B cell (primary cell): Measurements from ENCODE around the gene RNASE8. TPM values are rescaled to one million over a fixed set of nuclear protein-coding genes. Genes with fewer than 3 reads are reported as not detected.
A peak's percentile ranks its signal among the peaks of the same experiment; 100 is the strongest.

Experiments used
- ATAC-seq: fragments of 200-7000 bp; cut with Tn5 transposase; one replicate; pipeline ENCODE4 v1.10.0; 2021; ENCODE audit warnings: low read depth, mild to moderate bottlenecking, moderate number of reproducible peaks, moderate library complexity
- CTCF ChIA-PET: fragments of 350-600 bp; sonication (Branson Sonifier 250); formaldehyde crosslinking; loops from one replicate; lab custom pipeline; 2021; ENCODE audit warnings: antibody characterized with exemption, inconsistent platforms; lab: Charles Lee
- POLR2A ChIA-PET: fragments of 350-600 bp; sonication (Branson Sonifier 250); formaldehyde crosslinking; loops from one replicate; lab custom pipeline; 2021; ENCODE audit warnings: antibody characterized with exemption; lab: Charles Lee
- DNase-seq: peaks from one replicate; pipeline ENCODE4 v3.0.0; 2013
- H2AFZ ChIP-seq: 2 replicates; pipeline ENCODE4 v1.6.1; 2012; ENCODE audit warnings: mild to moderate bottlenecking, low read depth, low read length; ENCODE audit not compliant: insufficient read depth, poor library complexity, severe bottlenecking
- H3K27ac ChIP-seq, 2 donors: 1 replicate in 1 of 2; 2 replicates in 1 of 2; pipeline ENCODE4 v1.5.1; 2012 to 2013; ENCODE audit warnings: low read length in 2 of 2, mild to moderate bottlenecking in 2 of 2, moderate library complexity in 1 of 2
- H3K27me3 ChIP-seq, 4 experiments: fragments of 200-600 bp in 1 of 4; sonication (generic) in 1 of 4; replicated peaks in 1 of 4; 1 replicate in 2 of 4; 2 replicates in 2 of 4; pipeline versions ENCODE4 v1.6.1 to v1.7.0; 2013 to 2016; ENCODE audit warnings: low read length in 3 of 4, mild to moderate bottlenecking in 2 of 4, mixed read lengths in 1 of 4, moderate library complexity in 1 of 4; ENCODE audit not compliant: insufficient read depth in 4 of 4, control insufficient read depth in 3 of 4; ENCODE audit errors: control extremely low read depth in 1 of 4
- H3K36me3 ChIP-seq, 2 experiments: replicated peaks in 1 of 2; 1 replicate in 1 of 2; 2 replicates in 1 of 2; pipeline versions ENCODE4 v1.6.1 to v1.7.1; 2013; ENCODE audit warnings: low read length in 1 of 2; ENCODE audit not compliant: insufficient read depth in 2 of 2, control insufficient read depth in 1 of 2; ENCODE audit errors: control extremely low read depth in 1 of 2, extremely low read depth in 1 of 2
- H3K4me1 ChIP-seq, 2 donors: fragments of 200-600 bp in 1 of 2; sonication (generic) in 1 of 2; 1 replicate in 1 of 2; 2 replicates in 1 of 2; pipeline versions ENCODE4 v1.5.1 to v1.6.1; 2013 to 2017; ENCODE audit warnings: low read length in 2 of 2; ENCODE audit not compliant: control insufficient read depth in 2 of 2, insufficient read depth in 2 of 2
- H3K4me2 ChIP-seq: replicated peaks from 2 replicates; pipeline ENCODE3; 2012; ENCODE audit warnings: mild to moderate bottlenecking, low read depth, low read length; ENCODE audit not compliant: poor library complexity, severe bottlenecking
- H3K4me3 ChIP-seq, 5 experiments: fragments of 200-600 bp in 1 of 5; sonication (generic) in 1 of 5; 1 replicate in 3 of 5; 2 replicates in 2 of 5; pipeline versions ENCODE4 v1.5.1 to v1.7.0; 2011 to 2016; ENCODE audit warnings: low read length in 4 of 5, mild to moderate bottlenecking in 4 of 5, low read depth in 2 of 5, control low read depth in 1 of 5, moderate library complexity in 1 of 5; ENCODE audit not compliant: insufficient read depth in 1 of 5; ENCODE audit errors: control extremely low read depth in 1 of 5, extremely low read depth in 1 of 5
- H3K79me2 ChIP-seq: fragments of 200-600 bp; sonication (generic); one replicate; pipeline ENCODE4 v1.6.0; 2016; ENCODE audit warnings: low read length; ENCODE audit not compliant: control insufficient read depth, insufficient read depth
- H3K9ac ChIP-seq: fragments of 200-600 bp; sonication (generic); 2 replicates; pipeline ENCODE4 v1.6.1; 2017; ENCODE audit warnings: mild to moderate bottlenecking, low read length, moderate library complexity
- H3K9me3 ChIP-seq, 3 donors: one replicate each; pipeline versions ENCODE4 v1.6.1 to v1.7.1; 2013; ENCODE audit warnings: low read length in 2 of 3; ENCODE audit not compliant: control insufficient read depth in 2 of 3, insufficient read depth in 1 of 3; ENCODE audit errors: control extremely low read depth in 1 of 3
- H4K20me1 ChIP-seq: 2 replicates; pipeline ENCODE4 v1.6.0; 2012; ENCODE audit warnings: mild to moderate bottlenecking, low read length; ENCODE audit not compliant: insufficient read depth, control insufficient read depth, poor library complexity, severe bottlenecking
- H3K27ac Mint-ChIP-seq: one replicate; pipeline ENCODE4 v1.8.0; 2021; ENCODE audit warnings: mixed read lengths
- H3K27me3 Mint-ChIP-seq: one replicate; pipeline ENCODE4 v1.8.0; 2021; ENCODE audit warnings: mixed read lengths
- H3K4me1 Mint-ChIP-seq: one replicate; pipeline ENCODE4 v1.8.0; 2021; ENCODE audit warnings: mixed read lengths
- H3K4me3 Mint-ChIP-seq: one replicate; pipeline ENCODE4 v1.8.0; 2021; ENCODE audit warnings: mixed read lengths
- H3K9me3 Mint-ChIP-seq: one replicate; pipeline ENCODE4 v1.8.0; 2022; ENCODE audit warnings: mixed read lengths; ENCODE audit not compliant: insufficient read depth
- CTCF ChIP-seq: fragments of 200-600 bp; IDR thresholded peaks from one replicate; pipeline ENCODE4 v1.8.0; 2022; ENCODE audit warnings: antibody characterized with exemption, mild to moderate bottlenecking
- EZH2 ChIP-seq: IDR thresholded peaks from 2 replicates; pipeline ENCODE4 v1.6.1; 2012; ENCODE audit warnings: borderline replicate concordance, low read depth, mild to moderate bottlenecking, moderate library complexity, low read length; ENCODE audit not compliant: insufficient read depth, poor library complexity, severe bottlenecking
- WGBS: methylation state at CpG from one replicate; pipeline ENCODE4 v1.1.5; 2013; ENCODE audit warnings: missing lambda C conversion rate; ENCODE audit not compliant: insufficient coverage; 5-methylcytosine and 5-hydroxymethylcytosine counted together
- intact Hi-C: fragments of 100-400 bp; cut with micrococcal nuclease; formaldehyde crosslinking; loops from one replicate; pipeline ENCODE4 v1.10.0; 2022
- polyA plus RNA-seq: library from polyadenylated mRNA; depleted of rRNA; stranded (reverse); fragments of >200 nt; gene quantifications from 2 replicates; pipeline ENCODE4 v1.2.3, GENCODE V29; 2012
- total RNA-seq, 2 donors: library from RNA; stranded (reverse); fragments of 120-200 nt in 1 of 2; gene quantifications; 1 replicate in 1 of 2; 2 replicates in 1 of 2; pipeline versions ENCODE4 v1.2.3 to v1.2.4, GENCODE V29; 2013 to 2022

RNASE8 gene
- total and polyA plus RNA-seq, 2 donors (not counting 1 experiment from before 2014, with no cell fraction given) = not detected

- H3K36me3 ChIP-seq = no peaks in the 10 kb centered on the region
- no peaks in the 10 kb centered on the region for H3K4me1 ChIP-seq
- H3K27me3 ChIP-seq = no peaks in the 10 kb centered on the region
- Mint-ChIP-seq H3K9me3 (no peaks in the 10 kb centered on the region), H3K4me1 (no peaks in the 10 kb centered on the region), H3K27me3 (peaks cover 47% of the 10 kb centered on the region), H3K4me3 (no peak overlapping the region), H3K27ac (no peak overlapping the region)
- intact Hi-C loops = loop anchor here (1.0 kb wide), 1 partner anchor 25 kb away; no protein-coding TSS in a partner anchor
- H3K9ac ChIP-seq = no peak overlapping the region
- H3K27ac ChIP-seq = no peak overlapping the region
- DNase-seq (peak; percentile 63), ATAC-seq (no peak)
- ChIA-PET CTCF (interaction anchor here (0.9 to 7.2 kb wide), 20 partner anchors 8 to 308 kb away, joined by 3 to 305 read pairs (median 4); partner anchors contain the start of genes NDRG2 and TPPP2), POLR2A (interaction anchor here (0.8 kb wide), 1 partner anchor 25 kb away, joined by 3 read pairs; no protein-coding TSS in a partner anchor)
- TF ChIP-seq CTCF (peak; percentile 37), EZH2 (no peak)
- no peak overlapping the region for H2AFZ ChIP-seq
- no peaks in the 10 kb centered on the region for H3K9me3 ChIP-seq
- no peaks in the 10 kb centered on the region for H4K20me1 ChIP-seq
- no peak overlapping the region for H3K4me3 ChIP-seq
- 59% methylated on average over 6 of the region's 8 CpGs for WGBS
- H3K79me2 ChIP-seq = no peaks in the 10 kb centered on the region
- H3K4me2 ChIP-seq = no peak overlapping the region
Observed at GRCh38 chr14:21039585-21040369, 17.8 kb upstream of the RNASE8 start.

GRCh38 chr14:21040370-21040925 lies 17.2 kb upstream of the RNASE8 start:
- WGBS = 85% methylated on average over 7 of the region's 8 CpGs
- H3K4me1 ChIP-seq = no peaks in the 10 kb centered on the region
- no peaks in the 10 kb centered on the region for H3K79me2 ChIP-seq
- POLR2A ChIA-PET = interaction anchor here (0.8 kb wide), 1 partner anchor 25 kb away, joined by 3 read pairs; no protein-coding TSS in a partner anchor
- no peak overlapping the region for H3K27ac Mint-ChIP-seq
- H4K20me1 ChIP-seq = no peaks in the 10 kb centered on the region
- no peak overlapping the region for H3K9ac ChIP-seq
- no peak overlapping the region for H3K4me3 ChIP-seq
- intact Hi-C loops = loop anchor here (1.0 kb wide), 1 partner anchor 26 kb away; no protein-coding TSS in a partner anchor
- no peaks in the 10 kb centered on the region for H3K9me3 Mint-ChIP-seq
- no peaks in the 10 kb centered on the region for H3K36me3 ChIP-seq
- H3K27ac ChIP-seq = no peak overlapping the region
- ATAC-seq (no peak), DNase-seq (no peak)
- H3K27me3 ChIP-seq = no peaks in the 10 kb centered on the region
- no peak overlapping the region for H3K4me3 Mint-ChIP-seq
- TF ChIP-seq CTCF (peak; percentile 9), EZH2 (no peak)
- H3K9me3 ChIP-seq = no peaks in the 10 kb centered on the region
- H2AFZ ChIP-seq = no peak overlapping the region
- no peak overlapping the region for H3K4me2 ChIP-seq
- CTCF ChIA-PET = interaction anchor here (0.9 to 7.2 kb wide), 16 partner anchors 8 to 80 kb away, joined by 3 to 305 read pairs (median 5); partner anchors contain the start of gene NDRG2
- H3K27me3 Mint-ChIP-seq = peaks cover 50% of the 10 kb centered on the region
- H3K4me1 Mint-ChIP-seq = no peaks in the 10 kb centered on the region
